ENCODE measurements around the gene ANGPTL5. TPM values are rescaled to one million over a fixed set of nuclear protein-coding genes. Genes with fewer than 3 reads are reported as not detected.

Gene ANGPTL5
- total RNA-seq, 1 donor from 2014 or later, result not detected

DNA sequence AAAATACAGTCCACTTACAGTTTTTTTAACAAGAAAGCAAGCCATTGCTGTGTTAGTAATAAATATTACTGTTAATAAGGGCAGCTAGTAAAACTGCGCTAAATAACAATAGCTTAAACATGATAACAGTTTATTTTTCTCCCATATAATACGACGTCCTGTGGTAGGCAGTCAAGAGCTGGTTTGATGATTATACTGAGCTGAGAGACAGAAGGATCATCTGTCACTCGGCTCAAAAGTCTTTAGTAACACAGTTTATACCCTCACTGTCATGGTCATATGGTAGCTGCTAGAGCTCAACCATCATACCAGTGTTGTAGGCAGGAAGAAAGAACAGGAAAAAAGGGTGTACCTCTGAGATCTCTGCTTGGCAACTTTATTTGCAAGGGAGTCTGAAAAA lies 29.1 kb upstream of the ANGPTL5 start:
- H3K36me3 Mint-ChIP-seq (ENCODE audit: low read depth), result peaks cover 7% of the 10 kb centered on the region
- no peak for DNase-seq (ENCODE audit: low spot score)
- H3K4me3 Mint-ChIP-seq (ENCODE audit: unreplicated experiment), result no peak overlapping the region
- H3K27me3 Mint-ChIP-seq (ENCODE audit: low read depth), result no peaks in the 10 kb centered on the region
- TF ChIP-seq CTCF (IDR thresholded peaks at IDR 0.05), result no peak
- peaks cover 3% of the 10 kb centered on the region for H3K9me3 Mint-ChIP-seq (ENCODE audit: low read depth)
- no peaks in the 10 kb centered on the region for H3K4me1 Mint-ChIP-seq (ENCODE audit: low read depth)
- H3K27ac Mint-ChIP-seq (ENCODE audit: unreplicated experiment), result no peak overlapping the region

DNA sequence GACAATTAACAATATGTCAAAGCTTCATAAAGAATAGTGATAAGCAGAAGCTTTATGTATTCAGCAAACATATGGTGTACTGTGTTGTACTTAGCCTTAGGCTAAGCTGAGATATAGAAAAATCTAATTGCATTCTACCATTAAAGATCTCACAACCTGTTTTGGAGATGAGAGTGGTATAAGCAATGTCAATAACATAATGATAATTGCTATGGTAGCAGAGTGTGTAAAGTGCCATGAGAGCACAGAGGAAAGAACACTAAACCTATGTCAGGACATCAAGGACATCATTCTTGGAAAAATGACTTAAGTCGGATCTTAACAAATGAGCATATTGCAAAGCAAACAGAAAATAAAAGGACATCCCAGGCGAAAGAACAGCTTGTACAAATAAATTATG lies 28.6 kb upstream of the ANGPTL5 start:
- no peak for DNase-seq (ENCODE audit: low spot score)
- peaks cover 3% of the 10 kb centered on the region for H3K9me3 Mint-ChIP-seq (ENCODE audit: low read depth)
- no peaks in the 10 kb centered on the region for H3K27me3 Mint-ChIP-seq (ENCODE audit: low read depth)
- H3K4me1 Mint-ChIP-seq (ENCODE audit: low read depth), result no peaks in the 10 kb centered on the region
- H3K36me3 Mint-ChIP-seq (ENCODE audit: low read depth), result peaks cover 7% of the 10 kb centered on the region
- H3K27ac Mint-ChIP-seq (ENCODE audit: unreplicated experiment), result no peak overlapping the region
- H3K4me3 Mint-ChIP-seq (ENCODE audit: unreplicated experiment), result no peak overlapping the region
- TF ChIP-seq CTCF (IDR thresholded peaks at IDR 0.05), result no peak

DNA sequence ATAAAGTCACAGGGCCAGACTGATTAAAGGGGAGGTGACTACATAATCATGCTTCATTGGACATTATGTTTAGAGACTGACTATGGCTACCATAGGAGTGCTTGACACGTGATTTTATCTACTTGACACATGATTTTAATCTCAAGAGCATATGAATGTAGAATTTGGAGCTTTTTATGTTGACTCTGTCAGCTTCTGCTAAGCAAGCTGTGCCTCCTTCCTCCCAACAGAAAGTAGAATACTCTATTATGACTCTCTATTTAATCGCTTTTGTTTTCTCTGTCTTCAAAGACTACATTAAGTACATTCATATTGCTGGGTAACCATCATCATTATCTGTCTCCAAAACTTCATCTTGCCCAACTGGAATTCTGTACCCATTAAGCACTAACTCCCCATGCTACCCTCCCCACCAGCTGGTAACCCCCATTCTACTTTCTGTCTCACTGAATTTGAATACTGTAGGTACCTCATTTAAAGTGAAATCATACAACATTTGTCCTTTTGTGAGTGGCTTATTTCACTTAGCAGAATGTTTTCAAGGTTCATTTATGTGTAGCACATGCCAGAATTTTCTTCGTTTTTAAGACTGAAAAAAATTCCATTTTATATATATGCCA lies 24.7 kb upstream of the ANGPTL5 start:
- Mint-ChIP-seq H3K4me1 (ENCODE audit: low read depth) (no peaks in the 10 kb centered on the region), H3K27ac (ENCODE audit: unreplicated experiment) (no peak overlapping the region), H3K36me3 (ENCODE audit: low read depth) (peaks cover 6% of the 10 kb centered on the region), H3K9me3 (ENCODE audit: low read depth) (peaks cover 3% of the 10 kb centered on the region), H3K27me3 (ENCODE audit: low read depth) (no peaks in the 10 kb centered on the region), H3K4me3 (ENCODE audit: unreplicated experiment) (no peak overlapping the region)
- no peak for TF ChIP-seq CTCF (IDR thresholded peaks at IDR 0.05)
- no peak for DNase-seq (ENCODE audit: low spot score)

DNA sequence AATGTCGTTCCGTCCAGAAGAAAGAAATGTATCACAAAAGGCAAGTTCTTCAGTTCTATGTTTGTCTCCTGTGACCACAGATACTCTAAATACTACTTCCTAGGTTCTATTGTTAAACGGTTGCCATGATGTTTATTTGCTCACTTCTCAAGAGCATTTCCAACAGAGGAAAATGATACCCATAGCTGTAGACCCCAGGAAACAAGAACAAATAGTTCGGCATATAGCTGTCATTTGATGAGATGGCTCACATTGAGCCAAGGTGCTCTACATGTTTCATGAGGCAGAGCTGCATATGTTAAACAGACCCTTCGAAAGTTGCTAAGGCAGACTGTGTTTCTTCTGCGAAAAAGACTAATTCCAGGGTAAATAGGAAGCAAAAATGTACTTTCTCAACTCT lies 15.4 kb upstream of the ANGPTL5 start:
- Mint-ChIP-seq H3K9me3 (ENCODE audit: low read depth) (peaks cover 7% of the 10 kb centered on the region), H3K4me3 (ENCODE audit: unreplicated experiment) (no peak overlapping the region), H3K27ac (ENCODE audit: unreplicated experiment) (no peak overlapping the region), H3K36me3 (ENCODE audit: low read depth) (peaks cover 16% of the 10 kb centered on the region), H3K4me1 (ENCODE audit: low read depth) (no peaks in the 10 kb centered on the region), H3K27me3 (ENCODE audit: low read depth) (no peaks in the 10 kb centered on the region)
- TF ChIP-seq CTCF (IDR thresholded peaks at IDR 0.05), result no peak
- DNase-seq (ENCODE audit: low spot score), result no peak

DNA sequence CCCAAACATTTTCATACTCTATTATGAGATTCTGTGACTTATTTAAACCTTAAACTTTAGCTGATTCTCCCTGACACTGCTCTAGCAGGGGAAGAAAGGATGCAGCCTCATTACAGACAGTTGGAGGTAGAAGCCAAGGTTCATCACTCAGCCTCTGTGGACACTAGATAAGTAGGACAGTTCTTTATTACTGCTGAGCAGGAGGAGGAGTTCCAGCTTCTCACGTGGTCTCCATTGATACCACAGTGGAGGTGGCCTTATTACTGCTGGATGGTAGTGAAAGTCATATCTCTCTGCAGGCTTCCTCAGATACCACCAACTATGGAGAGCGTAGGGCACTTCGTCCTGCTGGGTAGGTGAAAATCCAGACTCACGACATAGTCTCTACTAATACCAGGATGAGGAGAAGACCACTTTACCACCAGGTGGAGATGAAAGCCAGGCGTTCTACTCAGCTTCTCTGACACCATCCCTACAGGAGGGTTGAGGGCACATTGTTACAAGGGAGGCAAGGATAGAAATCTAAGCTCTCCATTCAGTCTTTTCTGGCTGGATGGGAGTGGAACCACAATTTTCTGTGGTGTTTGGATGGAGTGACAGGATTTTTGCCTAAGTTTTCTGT lies 13.1 kb upstream of the ANGPTL5 start:
- Mint-ChIP-seq H3K36me3 (ENCODE audit: low read depth) (peaks cover 18% of the 10 kb centered on the region), H3K9me3 (ENCODE audit: low read depth) (peaks cover 7% of the 10 kb centered on the region), H3K27ac (ENCODE audit: unreplicated experiment) (no peak overlapping the region), H3K4me3 (ENCODE audit: unreplicated experiment) (no peak overlapping the region), H3K27me3 (ENCODE audit: low read depth) (no peaks in the 10 kb centered on the region), H3K4me1 (ENCODE audit: low read depth) (no peaks in the 10 kb centered on the region)
- no peak for DNase-seq (ENCODE audit: low spot score)
- no peak for TF ChIP-seq CTCF (IDR thresholded peaks at IDR 0.05)
